ENCODE measurements around the gene GAGE10.

DNA sequence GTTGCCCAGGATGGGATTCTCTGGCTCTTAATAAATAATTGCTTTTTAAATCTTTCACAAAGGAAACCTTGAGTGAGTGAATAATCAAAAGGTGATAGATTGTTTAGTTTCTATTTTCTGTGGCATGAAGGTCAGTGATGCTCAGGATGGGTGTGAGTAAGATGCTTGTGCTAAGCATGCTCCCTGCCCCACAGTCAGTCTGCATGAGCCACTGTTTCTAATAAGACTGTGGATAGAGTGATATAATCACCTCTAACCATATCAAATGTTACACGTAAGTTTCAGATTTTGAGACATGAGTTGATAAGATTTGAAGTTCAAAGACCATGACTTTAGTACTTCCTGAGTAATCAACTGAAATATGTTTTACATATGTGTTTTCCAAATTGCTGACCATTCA lies 2.7 kb upstream of the GAGE10 start:
- TF ChIP-seq POLR2A (IDR thresholded peaks at IDR 0.05): no peak
- TF ChIP-seq, protein P1, sequence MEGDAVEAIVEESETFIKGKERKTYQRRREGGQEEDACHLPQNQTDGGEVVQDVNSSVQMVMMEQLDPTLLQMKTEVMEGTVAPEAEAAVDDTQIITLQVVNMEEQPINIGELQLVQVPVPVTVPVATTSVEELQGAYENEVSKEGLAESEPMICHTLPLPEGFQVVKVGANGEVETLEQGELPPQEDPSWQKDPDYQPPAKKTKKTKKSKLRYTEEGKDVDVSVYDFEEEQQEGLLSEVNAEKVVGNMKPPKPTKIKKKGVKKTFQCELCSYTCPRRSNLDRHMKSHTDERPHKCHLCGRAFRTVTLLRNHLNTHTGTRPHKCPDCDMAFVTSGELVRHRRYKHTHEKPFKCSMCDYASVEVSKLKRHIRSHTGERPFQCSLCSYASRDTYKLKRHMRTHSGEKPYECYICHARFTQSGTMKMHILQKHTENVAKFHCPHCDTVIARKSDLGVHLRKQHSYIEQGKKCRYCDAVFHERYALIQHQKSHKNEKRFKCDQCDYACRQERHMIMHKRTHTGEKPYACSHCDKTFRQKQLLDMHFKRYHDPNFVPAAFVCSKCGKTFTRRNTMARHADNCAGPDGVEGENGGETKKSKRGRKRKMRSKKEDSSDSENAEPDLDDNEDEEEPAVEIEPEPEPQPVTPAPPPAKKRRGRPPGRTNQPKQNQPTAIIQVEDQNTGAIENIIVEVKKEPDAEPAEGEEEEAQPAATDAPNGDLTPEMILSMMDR (IDR thresholded peaks at IDR 0.05): no peak

All from gastroesophageal sphincter (tissue), 3 donors.